HCT116 (cell line): ENCODE results near the gene ELMO2. TPM values are rescaled to one million over a fixed set of nuclear protein-coding genes. Genes with fewer than 3 reads are reported as not detected.

Experiments
- ATAC-seq: fragments of 200-7000 bp; cut with Tn5 transposase; 2 replicates; pipeline ENCODE4 v1.9.1; 2020; ENCODE audit warnings: mild to moderate bottlenecking, moderate library complexity
- BruUV-seq: library from RNA; stranded (reverse); fragments of 400-500 nt; replicated peaks from 2 replicates; lab custom pipeline; 2021; lab: Mats Ljungman, UMichigan
- CTCF ChIA-PET: fragments of 300-600 bp; sonication (Branson Sonifier 250); formaldehyde crosslinking; loops from one replicate; lab custom pipeline; 2021; ENCODE audit warnings: antibody characterized with exemption; lab: Charles Lee
- POLR2A ChIA-PET: fragments of 300-600, 350-600 bp; sonication (Branson Sonifier 250); formaldehyde crosslinking; loops from one replicate; lab custom pipeline; 2021; ENCODE audit warnings: antibody characterized with exemption; lab: Charles Lee
- RAD21 ChIA-PET, 2 experiments: fragments of 300-600 bp; sonication (Branson Sonifier 250); formaldehyde crosslinking; loops; one replicate each; lab custom pipeline; 2023; ENCODE audit warnings: low total read pairs in 2 of 2; ENCODE audit not compliant: uncharacterized antibody in 2 of 2, unreplicated experiment in 2 of 2, low non-redundant PET in 1 of 2; lab: Charles Lee
- DNase-seq: peaks from one replicate; pipeline ENCODE4 v3.0.0-alpha.2; 2010; ENCODE audit warnings: low read depth, low spot score
- H2AFZ ChIP-seq: fragments of 200-600 bp; shearing (Covaris generic), sonication (generic); 2 replicates; pipeline ENCODE4 v1.6.1; 2017; ENCODE audit warnings: low read depth, mixed run types, mixed read lengths, antibody characterized with exemption, low read length; ENCODE audit not compliant: poor library complexity, severe bottlenecking
- H3K27ac ChIP-seq: 2 replicates; pipeline ENCODE4 v1.5.1; 2012; ENCODE audit warnings: low read depth, low read length
- H3K27me3 ChIP-seq: fragments of 200-600 bp; sonication (generic); 2 replicates; pipeline ENCODE4 v1.6.1; 2016; ENCODE audit warnings: mixed run types, low read length, mixed read lengths; ENCODE audit not compliant: insufficient read depth
- H3K36me3 ChIP-seq, 2 experiments: fragments of 200-500 bp in 1 of 2; fragments of 200-600 bp in 1 of 2; sonication (Bioruptor generic) in 1 of 2; sonication (generic) in 1 of 2; 2 replicates each; pipeline versions ENCODE4 v1.5.1 to v1.6.1; 2014 to 2016; ENCODE audit warnings: low read length in 2 of 2, inconsistent platforms in 1 of 2, mixed read lengths in 1 of 2, mixed run types in 1 of 2; ENCODE audit not compliant: insufficient read depth in 2 of 2, control insufficient read depth in 1 of 2
- H3K4me1 ChIP-seq, 2 experiments: fragments of 200-600 bp in 1 of 2; sonication (generic) in 1 of 2; 2 replicates each; pipeline versions ENCODE4 v1.5.1 to v1.6.1; 2012 to 2017; ENCODE audit warnings: low read length in 2 of 2, inconsistent platforms in 1 of 2, mild to moderate bottlenecking in 1 of 2, mixed read lengths in 1 of 2, mixed run types in 1 of 2, moderate library complexity in 1 of 2; ENCODE audit not compliant: insufficient read depth in 2 of 2, control insufficient read depth in 1 of 2
- H3K4me2 ChIP-seq: fragments of 200-600 bp; sonication (generic); 2 replicates; pipeline ENCODE4 v1.6.1; 2017; ENCODE audit warnings: mixed run types, low read length, mixed read lengths
- H3K4me3 ChIP-seq, 2 experiments: fragments of 200-600 bp in 1 of 2; sonication (generic) in 1 of 2; replicated peaks in 1 of 2; 2 replicates each; pipeline ENCODE4 v1.5.1; 2011 to 2016; ENCODE audit warnings: low read length in 2 of 2, control low read depth in 1 of 2, low read depth in 1 of 2, mild to moderate bottlenecking in 1 of 2, mixed read lengths in 1 of 2, mixed run types in 1 of 2
- H3K79me2 ChIP-seq: fragments of 200-600 bp; sonication (generic); 2 replicates; pipeline ENCODE4 v1.6.1; 2017; ENCODE audit warnings: mild to moderate bottlenecking, mixed run types, low read length, moderate library complexity, mixed read lengths; ENCODE audit not compliant: insufficient read depth
- H3K9ac ChIP-seq: fragments of 200-600 bp; sonication (generic); 2 replicates; pipeline ENCODE4 v1.6.1; 2016; ENCODE audit warnings: low read length, mixed read lengths
- H3K9me2 ChIP-seq: fragments of 200-600 bp; sonication (generic), shearing (Covaris generic); 2 replicates; pipeline ENCODE4 v1.6.1; 2017; ENCODE audit warnings: mixed run types, mild to moderate bottlenecking, moderate library complexity; ENCODE audit not compliant: insufficient read depth
- H3K9me3 ChIP-seq, 2 experiments: fragments of 200-500 bp in 1 of 2; fragments of 200-600 bp in 1 of 2; sonication (Bioruptor generic) in 1 of 2; sonication (generic) in 1 of 2; 2 replicates each; pipeline ENCODE4 v1.6.1; 2014 to 2017; ENCODE audit warnings: low read length in 2 of 2, mixed read lengths in 2 of 2, inconsistent platforms in 1 of 2, low read depth in 1 of 2, mild to moderate bottlenecking in 1 of 2, mixed run types in 1 of 2, moderate library complexity in 1 of 2; ENCODE audit not compliant: control insufficient read depth in 1 of 2, insufficient read depth in 1 of 2
- H4K20me1 ChIP-seq: fragments of 200-600 bp; sonication (generic), shearing (Covaris generic); 2 replicates; pipeline ENCODE4 v1.6.1; 2017; ENCODE audit warnings: mixed run types, mild to moderate bottlenecking, moderate library complexity; ENCODE audit not compliant: insufficient read depth
- CEBPB ChIP-seq: IDR thresholded peaks from 2 replicates; pipeline ENCODE4 v1.6.1; 2012; ENCODE audit warnings: low read depth
- ELF1 ChIP-seq: IDR thresholded peaks from 2 replicates; pipeline ENCODE4 v1.6.1; 2012; ENCODE audit warnings: low read depth, borderline replicate concordance
- EZH2 ChIP-seq: fragments of 200-600 bp; sonication (generic); IDR thresholded peaks from 2 replicates; pipeline ENCODE4 v1.6.1; 2017; ENCODE audit warnings: antibody characterized with exemption, mixed run types
- SIN3A ChIP-seq: IDR thresholded peaks from 2 replicates; pipeline ENCODE4 v1.6.1; 2012; ENCODE audit warnings: low read depth
- SP1 ChIP-seq: IDR thresholded peaks from 2 replicates; pipeline ENCODE4 v1.6.1; 2012; ENCODE audit warnings: low read depth
- SRF ChIP-seq: IDR thresholded peaks from 2 replicates; pipeline ENCODE4 v1.6.1; 2012; ENCODE audit warnings: low read depth
- YY1 ChIP-seq: IDR thresholded peaks from 2 replicates; pipeline ENCODE4 v1.6.1; 2011; ENCODE audit warnings: low read length, low read depth, moderate library complexity, mild to moderate bottlenecking; ENCODE audit not compliant: insufficient replicate concordance; ENCODE audit errors: extremely low read depth
- ZBTB33 ChIP-seq: IDR thresholded peaks from 2 replicates; pipeline ENCODE4 v1.6.1; 2011; ENCODE audit warnings: mild to moderate bottlenecking, low read length, moderate library complexity; ENCODE audit not compliant: insufficient replicate concordance; ENCODE audit errors: extremely low read depth
- intact Hi-C: fragments of 100-400 bp; cut with micrococcal nuclease; formaldehyde crosslinking; loops from 2 replicates; pipeline ENCODE4 v1.10.0; 2022
- total RNA-seq: library from RNA; stranded (reverse); gene quantifications from one replicate; pipeline ENCODE4 v1.2.1, GENCODE V29; 2021; ENCODE audit not compliant: unreplicated experiment

Gene ELMO2
- total RNA-seq, 1 experiment from 2014 or later = 22.9 TPM

DNA sequence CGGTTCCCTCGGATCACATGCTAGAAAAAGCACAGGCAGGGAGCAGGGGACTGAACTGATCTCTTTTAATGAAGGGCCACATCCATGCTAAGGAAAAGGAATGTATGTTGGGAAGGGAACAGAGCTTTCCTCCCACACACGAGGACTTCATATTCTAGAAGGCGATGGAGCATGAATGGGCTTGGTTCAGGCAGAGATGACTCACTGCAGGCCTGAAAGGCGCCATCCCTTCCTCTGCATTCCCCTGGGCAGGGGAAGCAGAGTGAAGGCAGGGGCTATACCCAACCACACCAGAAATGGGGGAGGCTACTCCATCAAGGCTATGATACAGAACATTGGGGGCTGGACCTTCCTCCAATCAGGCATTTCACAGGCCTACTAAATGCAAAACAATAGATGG is 30.6 kb downstream of the ELMO2 start:
- Histone ChIP-seq H3K4me1 (no peaks in the 10 kb centered on the region), H3K9me3 (no peaks in the 10 kb centered on the region), H3K27me3 (no peaks in the 10 kb centered on the region), H3K79me2 (no peaks in the 10 kb centered on the region), H3K27ac (no peak overlapping the region), H4K20me1 (no peaks in the 10 kb centered on the region), H3K9me2 (no peaks in the 10 kb centered on the region), H3K4me2 (no peak overlapping the region), H3K9ac (no peak overlapping the region), H3K36me3 (peaks cover 14 to 34% of the 10 kb centered on the region in 2 experiments; a peak in 3 of 4 replicates), H3K4me3 (no peak overlapping the region), H2AFZ (no peak overlapping the region)
- DNase-seq = no peak
- no peak for ATAC-seq
- ChIA-PET RAD21 (no interaction called here), CTCF (no interaction called here), POLR2A (no interaction called here)
- intact Hi-C loops = no loop called here
- TF ChIP-seq SP1 = no peak
- no peak for TF ChIP-seq ZBTB33
- TF ChIP-seq EZH2 = no peak
- no peak for TF ChIP-seq SIN3A
- no peak for TF ChIP-seq SRF
- no peak for TF ChIP-seq CEBPB
- no peak for TF ChIP-seq YY1
- BruUV-seq = no TSS peak

DNA sequence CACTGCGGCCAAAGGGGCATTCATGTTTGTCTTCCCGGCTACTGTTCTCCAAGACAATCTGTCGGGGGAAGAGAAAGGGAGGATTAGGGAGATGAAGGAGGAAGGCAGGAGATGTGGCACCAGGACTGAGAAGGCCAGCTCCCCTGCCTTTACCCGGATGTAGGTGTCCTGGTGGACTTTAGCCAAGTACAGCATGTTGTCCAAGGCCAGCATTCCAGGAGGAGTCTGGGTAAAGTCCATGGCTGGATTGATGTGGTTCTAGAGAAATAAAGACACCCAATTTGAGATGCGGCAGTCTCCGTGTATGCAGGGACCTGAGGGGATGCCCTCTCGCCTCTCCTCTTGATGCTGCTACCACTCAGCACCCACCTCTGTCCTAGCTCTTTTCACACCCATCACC is 32.0 kb downstream of the ELMO2 start:
- ChIA-PET POLR2A (no interaction called here), RAD21 (no interaction called here), CTCF (no interaction called here)
- H3K4me1 ChIP-seq = no peaks in the 10 kb centered on the region
- H3K9me3 ChIP-seq = no peaks in the 10 kb centered on the region
- BruUV-seq = no TSS peak
- H3K9me2 ChIP-seq = no peaks in the 10 kb centered on the region
- ATAC-seq (no peak), DNase-seq (no peak)
- peaks cover 20 to 33% of the 10 kb centered on the region in 2 experiments; a peak in 3 of 4 replicates for H3K36me3 ChIP-seq
- intact Hi-C loops = no loop called here
- no peak overlapping the region for H3K4me2 ChIP-seq
- H4K20me1 ChIP-seq = no peaks in the 10 kb centered on the region
- H3K4me3 ChIP-seq = no peak overlapping the region
- no peaks in the 10 kb centered on the region for H3K27me3 ChIP-seq
- no peaks in the 10 kb centered on the region for H3K79me2 ChIP-seq
- no peak overlapping the region for H3K27ac ChIP-seq
- H2AFZ ChIP-seq = no peak overlapping the region
- no peak overlapping the region for H3K9ac ChIP-seq
- TF ChIP-seq SRF (no peak), EZH2 (no peak), SP1 (no peak), YY1 (no peak), ELF1 (no peak)
